Nephron (organoid): Measurements from ENCODE around the gene PLCD1.
A peak's percentile ranks its signal among the peaks of the same experiment; 100 is the strongest.

Source experiments
- H3K27ac Mint-ChIP-seq, 3 experiments: 2 replicates each; pipeline ENCODE4 v1.8.0; 2020; ENCODE audit warnings: mixed read lengths in 3 of 3, mild to moderate bottlenecking in 2 of 3, moderate library complexity in 1 of 3
- H3K27me3 Mint-ChIP-seq: 2 replicates; pipeline ENCODE4 v1.8.0; 2021; ENCODE audit warnings: low read depth, mild to moderate bottlenecking, moderate library complexity, mixed read lengths
- H3K36me3 Mint-ChIP-seq: 2 replicates; pipeline ENCODE4 v1.8.0; 2020; ENCODE audit warnings: low read depth, mixed read lengths
- H3K4me1 Mint-ChIP-seq: 2 replicates; pipeline ENCODE4 v1.8.0; 2020; ENCODE audit warnings: mixed read lengths
- H3K4me3 Mint-ChIP-seq, 3 experiments: 2 replicates each; pipeline ENCODE4 v1.8.0; 2020; ENCODE audit warnings: mild to moderate bottlenecking in 3 of 3, mixed read lengths in 3 of 3, moderate library complexity in 2 of 3
- H3K9me3 Mint-ChIP-seq: 2 replicates; pipeline ENCODE4 v1.8.0; 2020; ENCODE audit warnings: mixed read lengths
- TF ChIP-seq, protein P1 (sequence below), 3 experiments: fragments of 200-600 bp; sonication (generic); IDR thresholded peaks; one replicate each; pipeline ENCODE4 v1.5.0; 2021; ENCODE audit warnings: antibody characterized with exemption in 3 of 3; ENCODE audit not compliant: unreplicated experiment in 3 of 3

PLCD1 gene

DNA sequence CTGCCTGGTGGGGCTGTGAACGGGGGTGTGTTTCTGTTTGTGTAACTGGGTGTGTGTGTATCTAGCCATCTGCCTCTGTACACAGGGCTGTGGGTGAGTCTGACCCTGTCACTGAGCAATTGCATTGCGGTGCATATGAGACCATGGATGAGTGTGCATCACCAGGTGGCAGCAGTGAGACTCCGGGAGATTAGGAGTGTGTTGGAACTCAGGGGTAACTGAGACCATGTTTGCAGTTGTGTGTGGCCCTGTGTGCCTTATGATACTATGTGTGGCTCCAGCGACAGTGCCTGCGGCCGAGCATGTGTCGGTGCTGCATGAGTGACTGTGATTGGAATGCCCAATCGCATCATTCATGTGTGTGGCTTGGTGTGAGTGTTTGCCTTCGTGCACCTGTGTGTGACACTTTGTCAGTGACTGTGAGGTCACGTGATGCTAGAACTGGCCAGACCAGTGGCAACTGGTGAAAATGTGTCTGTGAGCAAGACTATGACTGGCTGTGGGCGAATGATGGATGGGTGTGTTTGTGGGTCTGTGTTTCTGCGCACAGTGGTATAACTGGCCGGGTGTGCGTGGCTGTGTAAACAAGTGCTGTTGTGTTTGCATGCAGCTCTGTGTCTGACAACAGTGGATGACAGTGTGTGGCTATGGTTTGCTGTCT lies 24.9 kb downstream of the PLCD1 start:
- Mint-ChIP-seq H3K27ac (peak overlapping the region in 2 of 3 experiments; percentile 49 to 79), H3K36me3 (peaks cover 17% of the 10 kb centered on the region), H3K4me1 (peaks cover 15% of the 10 kb centered on the region), H3K27me3 (no peaks in the 10 kb centered on the region), H3K9me3 (no peaks in the 10 kb centered on the region), H3K4me3 (no peak overlapping the region)
- TF ChIP-seq, protein P1, sequence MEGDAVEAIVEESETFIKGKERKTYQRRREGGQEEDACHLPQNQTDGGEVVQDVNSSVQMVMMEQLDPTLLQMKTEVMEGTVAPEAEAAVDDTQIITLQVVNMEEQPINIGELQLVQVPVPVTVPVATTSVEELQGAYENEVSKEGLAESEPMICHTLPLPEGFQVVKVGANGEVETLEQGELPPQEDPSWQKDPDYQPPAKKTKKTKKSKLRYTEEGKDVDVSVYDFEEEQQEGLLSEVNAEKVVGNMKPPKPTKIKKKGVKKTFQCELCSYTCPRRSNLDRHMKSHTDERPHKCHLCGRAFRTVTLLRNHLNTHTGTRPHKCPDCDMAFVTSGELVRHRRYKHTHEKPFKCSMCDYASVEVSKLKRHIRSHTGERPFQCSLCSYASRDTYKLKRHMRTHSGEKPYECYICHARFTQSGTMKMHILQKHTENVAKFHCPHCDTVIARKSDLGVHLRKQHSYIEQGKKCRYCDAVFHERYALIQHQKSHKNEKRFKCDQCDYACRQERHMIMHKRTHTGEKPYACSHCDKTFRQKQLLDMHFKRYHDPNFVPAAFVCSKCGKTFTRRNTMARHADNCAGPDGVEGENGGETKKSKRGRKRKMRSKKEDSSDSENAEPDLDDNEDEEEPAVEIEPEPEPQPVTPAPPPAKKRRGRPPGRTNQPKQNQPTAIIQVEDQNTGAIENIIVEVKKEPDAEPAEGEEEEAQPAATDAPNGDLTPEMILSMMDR (IDR thresholded peaks at IDR 0.05; ENCODE audit: unreplicated experiment in 3 of 3), result peak; percentile 49 to 60 (median 59)

DNA sequence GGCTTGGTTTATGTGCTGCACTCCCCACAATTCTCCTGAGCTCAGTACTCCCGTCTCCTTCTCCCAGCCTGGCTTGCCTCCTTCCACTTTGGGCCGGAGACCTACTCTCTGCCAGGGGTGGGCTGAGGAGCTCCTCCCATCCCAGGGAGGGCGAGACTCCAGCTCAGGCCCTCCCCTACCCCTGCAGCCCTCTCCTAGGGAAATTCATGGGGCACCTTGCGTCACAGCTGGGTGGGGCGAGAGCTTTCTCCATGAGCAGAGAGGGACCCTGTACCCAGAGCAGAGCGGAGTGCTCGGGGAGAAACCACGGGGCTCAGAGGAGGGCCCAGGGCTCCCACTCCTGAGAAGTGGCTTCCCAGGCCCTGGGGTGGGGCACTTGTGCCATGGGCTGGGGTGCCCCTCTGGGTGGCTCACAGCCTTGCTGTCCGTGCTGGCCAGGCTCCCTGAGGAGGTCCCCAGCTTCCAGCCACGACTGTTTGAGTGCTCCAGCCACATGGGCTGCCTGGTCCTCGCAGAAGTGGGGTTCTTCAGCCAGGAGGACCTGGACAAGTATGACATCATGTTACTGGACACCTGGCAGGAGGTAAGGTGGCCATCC lies 25.5 kb downstream of the PLCD1 start:
- TF ChIP-seq, protein P1 (IDR thresholded peaks at IDR 0.05; ENCODE audit: unreplicated experiment in 3 of 3), result no peak
- Mint-ChIP-seq H3K4me3 (no peak overlapping the region), H3K9me3 (no peaks in the 10 kb centered on the region), H3K4me1 (peaks cover 21% of the 10 kb centered on the region), H3K27me3 (no peaks in the 10 kb centered on the region), H3K36me3 (peaks cover 17% of the 10 kb centered on the region), H3K27ac (peak overlapping the region in 2 of 3 experiments; percentile 49 to 79)

DNA sequence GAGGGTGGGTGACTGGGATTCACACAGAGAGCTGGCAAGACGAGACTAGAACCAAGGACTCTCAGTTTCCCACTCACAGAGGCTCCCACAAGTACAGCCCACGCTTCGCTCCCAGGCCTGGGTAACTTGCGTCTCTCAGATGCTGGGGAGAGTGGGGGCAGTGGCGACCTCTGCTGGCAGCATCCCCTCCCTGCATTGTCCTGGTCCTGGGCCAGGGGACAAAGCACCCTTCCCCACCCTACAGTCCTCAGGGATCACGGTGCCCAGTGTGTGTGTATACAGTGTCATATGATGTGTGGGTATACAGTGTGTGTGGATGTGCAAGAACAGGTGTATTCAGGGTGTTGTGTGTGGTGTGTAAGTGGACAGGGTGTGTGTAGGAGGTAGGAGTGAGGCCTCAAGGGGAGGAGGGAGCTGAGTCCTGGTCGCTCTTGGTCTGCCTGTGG lies 26.0 kb downstream of the PLCD1 start:
- TF ChIP-seq, protein P1 (IDR thresholded peaks at IDR 0.05; ENCODE audit: unreplicated experiment in 3 of 3), result peak; percentile 81 to 86 (median 82)
- peaks cover 17% of the 10 kb centered on the region for H3K36me3 Mint-ChIP-seq
- H3K27me3 Mint-ChIP-seq, result no peaks in the 10 kb centered on the region
- no peaks in the 10 kb centered on the region for H3K9me3 Mint-ChIP-seq
- H3K4me1 Mint-ChIP-seq, result peaks cover 21% of the 10 kb centered on the region
- peak overlapping the region in 1 of 3 experiments; percentile 21 for H3K27ac Mint-ChIP-seq
- no peak overlapping the region for H3K4me3 Mint-ChIP-seq

DNA sequence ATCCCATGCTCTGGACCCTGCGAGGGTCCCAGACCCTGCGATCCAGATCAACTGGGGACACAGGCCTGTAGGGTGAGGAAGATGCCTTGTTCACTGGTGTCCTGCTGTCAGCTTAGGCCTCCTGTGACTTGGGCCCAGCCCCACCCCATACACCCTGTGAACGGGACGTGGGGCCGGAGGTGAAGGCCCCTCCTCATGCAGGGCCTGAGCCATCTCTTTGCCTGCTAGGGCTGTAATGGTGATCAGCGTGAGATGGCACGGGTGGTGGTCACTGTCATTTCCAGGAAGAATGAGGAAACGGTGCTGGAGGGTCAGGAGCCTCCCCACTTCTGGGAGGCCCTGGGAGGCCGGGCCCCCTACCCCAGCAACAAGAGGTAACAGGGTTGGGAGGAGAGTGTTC lies 26.5 kb downstream of the PLCD1 start:
- TF ChIP-seq, protein P1 (IDR thresholded peaks at IDR 0.05; ENCODE audit: unreplicated experiment in 3 of 3), result no peak
- Mint-ChIP-seq H3K36me3 (peaks cover 17% of the 10 kb centered on the region), H3K4me1 (peaks cover 21% of the 10 kb centered on the region)

DNA sequence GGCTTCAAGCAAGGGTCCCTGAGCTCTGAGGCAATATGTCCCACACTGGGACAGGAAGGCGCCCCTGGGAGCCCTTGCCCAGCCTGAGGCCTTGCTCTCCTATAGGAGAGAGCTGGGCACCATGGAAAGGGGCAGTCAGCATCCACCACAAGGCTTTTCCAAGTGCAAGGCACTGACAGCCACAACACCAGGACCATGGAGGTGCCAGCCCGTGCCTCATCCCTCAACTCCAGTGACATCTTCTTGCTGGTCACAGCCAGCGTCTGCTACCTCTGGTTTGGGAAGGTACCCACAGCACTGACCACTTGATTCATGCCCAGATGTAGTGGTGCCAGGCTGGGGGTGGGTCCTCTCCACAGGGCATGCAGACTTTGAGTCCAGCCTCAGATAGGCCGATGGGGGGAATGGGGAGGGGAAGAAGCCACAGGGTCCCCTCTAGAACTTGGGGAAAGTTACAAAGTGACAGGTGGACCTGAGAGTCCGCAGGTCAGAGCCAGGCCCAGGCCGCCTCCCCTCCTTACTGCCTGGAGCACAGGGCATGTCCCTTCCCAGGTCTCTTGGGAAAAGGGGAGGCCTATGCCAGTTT lies 27.1 kb downstream of the PLCD1 start:
- no peak overlapping the region for H3K4me3 Mint-ChIP-seq
- H3K36me3 Mint-ChIP-seq, result peaks cover 16% of the 10 kb centered on the region
- H3K4me1 Mint-ChIP-seq, result peaks cover 21% of the 10 kb centered on the region
- TF ChIP-seq, protein P1 (IDR thresholded peaks at IDR 0.05; ENCODE audit: unreplicated experiment in 3 of 3), result no peak
- no peak overlapping the region for H3K27ac Mint-ChIP-seq
- H3K9me3 Mint-ChIP-seq, result no peaks in the 10 kb centered on the region
- no peaks in the 10 kb centered on the region for H3K27me3 Mint-ChIP-seq

More for the DNA sequence above, 26.5 kb downstream of the PLCD1 start:
- Mint-ChIP-seq H3K27me3 (no peaks in the 10 kb centered on the region), H3K27ac (no peak overlapping the region), H3K9me3 (no peaks in the 10 kb centered on the region), H3K4me3 (no peak overlapping the region)
